ENCODE data around the gene KANSL1.

DNA sequence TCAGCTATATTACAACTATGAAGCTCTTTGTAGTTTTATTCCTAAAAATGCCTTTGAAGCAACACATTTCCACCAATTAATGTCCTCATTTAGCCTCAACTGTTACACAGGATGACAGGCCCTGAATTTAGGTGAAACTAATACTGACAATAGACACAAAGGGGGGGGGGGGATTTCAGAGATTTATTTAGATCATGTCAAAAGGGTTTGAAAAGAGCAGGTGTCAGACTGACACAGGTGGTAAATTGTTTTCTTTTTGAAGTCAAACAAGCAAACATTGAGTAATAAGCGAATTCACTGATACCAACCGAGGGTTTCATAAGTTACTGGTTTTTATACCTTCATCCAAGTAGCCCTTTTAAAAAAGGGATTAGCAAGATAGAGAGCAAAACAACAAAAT, 40.8 kb downstream of the KANSL1 start:
- TF ChIP-seq ZBTB7A (IDR thresholded peaks at IDR 0.05; ENCODE audit: low read depth) = no peak
- TF ChIP-seq CREB1 (IDR thresholded peaks at IDR 0.05; ENCODE audit: low read depth) = no peak
- TF ChIP-seq EGR1 (IDR thresholded peaks at IDR 0.05) = no peak
- TF ChIP-seq, protein P1, sequence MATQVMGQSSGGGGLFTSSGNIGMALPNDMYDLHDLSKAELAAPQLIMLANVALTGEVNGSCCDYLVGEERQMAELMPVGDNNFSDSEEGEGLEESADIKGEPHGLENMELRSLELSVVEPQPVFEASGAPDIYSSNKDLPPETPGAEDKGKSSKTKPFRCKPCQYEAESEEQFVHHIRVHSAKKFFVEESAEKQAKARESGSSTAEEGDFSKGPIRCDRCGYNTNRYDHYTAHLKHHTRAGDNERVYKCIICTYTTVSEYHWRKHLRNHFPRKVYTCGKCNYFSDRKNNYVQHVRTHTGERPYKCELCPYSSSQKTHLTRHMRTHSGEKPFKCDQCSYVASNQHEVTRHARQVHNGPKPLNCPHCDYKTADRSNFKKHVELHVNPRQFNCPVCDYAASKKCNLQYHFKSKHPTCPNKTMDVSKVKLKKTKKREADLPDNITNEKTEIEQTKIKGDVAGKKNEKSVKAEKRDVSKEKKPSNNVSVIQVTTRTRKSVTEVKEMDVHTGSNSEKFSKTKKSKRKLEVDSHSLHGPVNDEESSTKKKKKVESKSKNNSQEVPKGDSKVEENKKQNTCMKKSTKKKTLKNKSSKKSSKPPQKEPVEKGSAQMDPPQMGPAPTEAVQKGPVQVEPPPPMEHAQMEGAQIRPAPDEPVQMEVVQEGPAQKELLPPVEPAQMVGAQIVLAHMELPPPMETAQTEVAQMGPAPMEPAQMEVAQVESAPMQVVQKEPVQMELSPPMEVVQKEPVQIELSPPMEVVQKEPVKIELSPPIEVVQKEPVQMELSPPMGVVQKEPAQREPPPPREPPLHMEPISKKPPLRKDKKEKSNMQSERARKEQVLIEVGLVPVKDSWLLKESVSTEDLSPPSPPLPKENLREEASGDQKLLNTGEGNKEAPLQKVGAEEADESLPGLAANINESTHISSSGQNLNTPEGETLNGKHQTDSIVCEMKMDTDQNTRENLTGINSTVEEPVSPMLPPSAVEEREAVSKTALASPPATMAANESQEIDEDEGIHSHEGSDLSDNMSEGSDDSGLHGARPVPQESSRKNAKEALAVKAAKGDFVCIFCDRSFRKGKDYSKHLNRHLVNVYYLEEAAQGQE (IDR thresholded peaks at IDR 0.05; ENCODE audit: low read depth) = no peak
- no peak for TF ChIP-seq YY1 (IDR thresholded peaks at IDR 0.05; ENCODE audit: low read depth)
- no peak for TF ChIP-seq TCF12 (IDR thresholded peaks at IDR 0.05; ENCODE audit: low read depth)
- no peak for TF ChIP-seq RAD21 (IDR thresholded peaks at IDR 0.05; ENCODE audit: low read depth)
- TF ChIP-seq FOXM1 (IDR thresholded peaks at IDR 0.05; ENCODE audit: borderline replicate concordance, low read depth) = no peak
